Endothelial cell of umbilical vein (primary cell): ENCODE results near the gene HOXD10. TPM values are rescaled to one million over a fixed set of nuclear protein-coding genes. Genes with fewer than 3 reads are reported as not detected.

Experiments
- BruUV-seq: library from RNA; stranded (reverse); fragments of 400-500 nt; replicated peaks from 2 replicates; lab custom pipeline; 2021; lab: Mats Ljungman, UMichigan
- CTCF ChIA-PET: fragments of 300-600, 350-600 bp; sonication (Branson Sonifier 250); formaldehyde crosslinking; loops from one replicate; lab custom pipeline; 2021; ENCODE audit warnings: antibody characterized with exemption, inconsistent platforms; lab: Charles Lee
- POLR2A ChIA-PET: fragments of 300-600, 350-600 bp; sonication (Branson Sonifier 250); formaldehyde crosslinking; loops from one replicate; lab custom pipeline; 2021; ENCODE audit warnings: antibody characterized with exemption, inconsistent platforms; lab: Charles Lee
- DNase-seq: peaks from one replicate; pipeline ENCODE4 v3.0.0-alpha.2; 2011; ENCODE audit warnings: low read depth, low spot score
- FAIRE-seq: peaks from 2 replicates; lab custom pipeline; 2011; peaks lifted over from hg19 to GRCh38; lab: Jason Lieb, UNC
- H2AFZ ChIP-seq: 2 replicates; pipeline ENCODE4 v1.6.0; 2012; ENCODE audit warnings: low read depth, low read length, control low read depth, inconsistent platforms
- H3K27ac ChIP-seq: 2 replicates; pipeline ENCODE4 v1.5.1; 2011; ENCODE audit warnings: low read depth, mild to moderate bottlenecking, control low read depth, low read length, moderate library complexity; ENCODE audit not compliant: insufficient read depth
- H3K27me3 ChIP-seq, 2 experiments: 2 replicates each; pipeline versions ENCODE4 v1.6.0 to v1.6.1; 2011; ENCODE audit warnings: low read length in 2 of 2, mixed read lengths in 1 of 2; ENCODE audit not compliant: control insufficient read depth in 2 of 2, insufficient read depth in 2 of 2
- H3K36me3 ChIP-seq, 2 experiments: 2 replicates in 1 of 2; 3 replicates in 1 of 2; pipeline ENCODE4 v1.5.1; 2011; ENCODE audit warnings: low read length in 2 of 2, mild to moderate bottlenecking in 1 of 2, moderate library complexity in 1 of 2; ENCODE audit not compliant: control insufficient read depth in 2 of 2, insufficient read depth in 2 of 2; ENCODE audit errors: extremely low read depth in 1 of 2
- H3K4me1 ChIP-seq: 3 replicates; pipeline ENCODE4 v1.5.1; 2011; ENCODE audit warnings: mild to moderate bottlenecking, low read length; ENCODE audit not compliant: control insufficient read depth, insufficient read depth; ENCODE audit errors: extremely low read depth
- H3K4me2 ChIP-seq: 2 replicates; pipeline ENCODE4 v1.6.1; 2011; ENCODE audit warnings: low read length, control low read depth, mixed read lengths; ENCODE audit not compliant: insufficient read depth
- H3K4me3 ChIP-seq, 3 experiments: fragments of 200-600 bp in 1 of 3; sonication (generic), shearing (Covaris generic) in 1 of 3; replicated peaks in 1 of 3; 2 replicates each; pipeline ENCODE4 v1.5.1; 2011 to 2016; ENCODE audit warnings: control low read depth in 3 of 3, low read length in 3 of 3, mild to moderate bottlenecking in 2 of 3, inconsistent platforms in 1 of 3, low read depth in 1 of 3, moderate library complexity in 1 of 3; ENCODE audit not compliant: insufficient read depth in 1 of 3
- H3K79me2 ChIP-seq: 2 replicates; pipeline ENCODE4 v1.6.0; 2012; ENCODE audit warnings: low read length, inconsistent platforms; ENCODE audit not compliant: control insufficient read depth, insufficient read depth
- H3K9ac ChIP-seq: replicated peaks from 2 replicates; pipeline ENCODE3; 2011; ENCODE audit warnings: low read length, control low read depth; ENCODE audit not compliant: insufficient read depth; ENCODE audit errors: extremely low read depth
- H3K9me1 ChIP-seq: replicated peaks from 3 replicates; pipeline ENCODE4 v1.6.0; 2011; ENCODE audit warnings: mild to moderate bottlenecking, low read length; ENCODE audit not compliant: control insufficient read depth, insufficient read depth; ENCODE audit errors: extremely low read depth
- H3K9me3 ChIP-seq: replicated peaks from 2 replicates; pipeline ENCODE4 v1.5.1; 2012; ENCODE audit warnings: low read length, inconsistent platforms; ENCODE audit not compliant: control insufficient read depth, insufficient read depth
- H4K20me1 ChIP-seq: replicated peaks from 2 replicates; pipeline ENCODE3; 2011; ENCODE audit warnings: mild to moderate bottlenecking, low read length; ENCODE audit not compliant: control insufficient read depth, insufficient read depth; ENCODE audit errors: extremely low read depth
- CTCF ChIP-seq, 2 donors: IDR thresholded peaks; 1 replicate in 1 of 2; 2 replicates in 1 of 2; pipeline ENCODE4 v1.5.1; 2011; ENCODE audit warnings: low read length in 2 of 2, mild to moderate bottlenecking in 2 of 2, moderate library complexity in 2 of 2, control low read depth in 1 of 2, inconsistent platforms in 1 of 2, low read depth in 1 of 2; ENCODE audit not compliant: insufficient read depth in 1 of 2; ENCODE audit errors: extremely low read depth in 1 of 2
- FOS ChIP-seq: IDR thresholded peaks from 2 replicates; pipeline ENCODE4 v1.6.1; 2011; ENCODE audit warnings: mild to moderate bottlenecking, low read length, moderate library complexity, borderline replicate concordance; ENCODE audit not compliant: insufficient read depth
- MYC ChIP-seq: IDR thresholded peaks from one replicate; pipeline ENCODE4 v1.6.1; 2011; ENCODE audit warnings: mild to moderate bottlenecking, low read depth, low read length
- POLR2A ChIP-seq: IDR thresholded peaks from 2 replicates; pipeline ENCODE4 v1.6.1; 2012; ENCODE audit warnings: low read depth, mild to moderate bottlenecking, control low read depth, low read length
- POLR2AphosphoS5 ChIP-seq: IDR thresholded peaks from 2 replicates; pipeline ENCODE4 v1.6.1; 2012; ENCODE audit warnings: low read depth, mild to moderate bottlenecking, control low read depth, low read length, moderate library complexity; ENCODE audit not compliant: insufficient read depth
- dilution Hi-C: fragments of 300-500 bp; cut with MboI; formaldehyde crosslinking; loops from one replicate; pipeline ENCODE4 v1.15.0; 2019; ENCODE audit warnings: low sequenced_read_pairs; ENCODE audit not compliant: extremely low pct_ligation_motif_present
- intact Hi-C: fragments of 100-400 bp; cut with micrococcal nuclease; formaldehyde crosslinking; loops from one replicate; pipeline ENCODE4 v1.10.0; 2022
- polyA plus RNA-seq, 4 experiments: library from polyadenylated mRNA; depleted of rRNA in 3 of 4; stranded (reverse) in 3 of 4; unstranded in 1 of 4; fragments of >200 nt; gene quantifications; 2 replicates each; pipeline versions ENCODE4 v1.2.1 to v1.2.3, GENCODE V29; 2011 to 2012; ENCODE audit warnings: missing spikeins in 1 of 4
- total RNA-seq: library from RNA; stranded (reverse); gene quantifications from 2 replicates; pipeline ENCODE4 v1.2.3, GENCODE V29; 2021

HOXD10 gene
- total and polyA plus RNA-seq, 2 donors (not counting 3 experiments of a cell fraction or from before 2014, with no cell fraction given), result not detected

- FAIRE-seq (no peak), DNase-seq (no peak)
- Histone ChIP-seq H3K79me2 (peaks cover 38% of the 10 kb centered on the region), H3K4me3 (no peak overlapping the region), H3K27me3 (no peaks in the 10 kb centered on the region), H3K9me3 (no peaks in the 10 kb centered on the region), H3K27ac (no peak overlapping the region), H3K4me2 (no peak overlapping the region), H3K9me1 (no peaks in the 10 kb centered on the region), H2AFZ (no peak overlapping the region), H3K36me3 (peaks cover 2 to 22% of the 10 kb centered on the region in 2 experiments), H3K9ac (no peak overlapping the region), H4K20me1 (no peaks in the 10 kb centered on the region), H3K4me1 (no peaks in the 10 kb centered on the region)
- intact Hi-C loops, result no loop called here
- CTCF ChIA-PET, result interaction anchor here (1.0 to 3.0 kb wide), 7 partner anchors 9 to 501 kb away, joined by 3 to 11 read pairs (median 4); no protein-coding TSS in a partner anchor
- TF ChIP-seq CTCF (IDR thresholded peaks at IDR 0.05; ENCODE audit: extremely low read depth in 1 of 2, insufficient read depth in 1 of 2, low read depth in 1 of 2, low read length in 2 of 2) (no peak), MYC (no peak), POLR2AphosphoS5 (no peak), POLR2A (no peak), FOS (no peak)
- POLR2A ChIA-PET, result no interaction called here
- no TSS peak for BruUV-seq
- dilution Hi-C loops, result loop anchor here (25.0 kb wide), 1 partner anchor 487 kb away; no protein-coding TSS in a partner anchor
These were observed 33.5 kb downstream of the HOXD10 start for GRCh38 chr2:176149939-176150583.
